ENCODE results near the gene LCAT.
"Not testable (repeated sequence)": the region's sequence is repeated elsewhere in the genome, so short reads cannot be mapped to it uniquely, and the experiment has no call there.

The LCAT gene

DNA sequence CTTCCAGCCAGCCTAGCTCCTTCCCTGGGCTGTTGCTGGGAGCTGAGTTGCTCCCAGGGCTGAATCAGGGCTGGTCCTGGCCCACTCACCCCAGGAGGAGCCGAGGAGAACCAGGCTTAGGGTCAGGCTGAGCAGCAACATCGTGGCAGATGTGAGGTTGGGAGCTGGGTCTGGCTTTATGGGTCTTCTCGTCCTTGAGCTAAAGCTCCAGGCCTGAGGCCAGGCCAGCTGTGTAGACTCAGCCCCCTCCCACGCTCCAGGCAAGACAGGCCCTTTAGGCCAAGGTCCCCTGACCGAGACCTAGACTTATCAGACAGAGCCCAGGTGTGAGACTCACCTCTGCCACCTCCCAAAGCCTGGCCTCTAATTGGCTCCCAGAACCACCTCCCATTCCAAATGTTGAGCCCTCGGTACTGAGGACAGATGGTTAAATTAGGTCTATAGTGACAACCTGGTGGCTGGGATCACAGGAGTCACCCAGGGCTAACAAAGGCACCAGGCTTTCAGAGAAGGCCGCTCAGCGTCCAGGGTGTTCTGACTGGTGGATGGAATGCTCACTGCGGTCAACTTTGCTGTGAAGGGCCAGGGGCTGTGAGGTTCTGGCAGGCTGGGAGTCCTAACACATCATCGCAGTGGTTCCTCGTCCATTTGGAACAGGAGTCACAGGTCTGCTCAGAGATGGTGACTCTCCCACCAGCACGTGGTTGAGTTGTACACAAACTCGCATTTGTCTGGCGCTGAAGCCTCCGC, 12.0 kb downstream of the LCAT start, which contains the start of gene CTRL:
Gene CTRL (minus strand): TSS at position 151 of the 750 bp plus-strand sequence. CDS start 10 bp downstream, at position 141.
- DNase-seq = no peak

DNA sequence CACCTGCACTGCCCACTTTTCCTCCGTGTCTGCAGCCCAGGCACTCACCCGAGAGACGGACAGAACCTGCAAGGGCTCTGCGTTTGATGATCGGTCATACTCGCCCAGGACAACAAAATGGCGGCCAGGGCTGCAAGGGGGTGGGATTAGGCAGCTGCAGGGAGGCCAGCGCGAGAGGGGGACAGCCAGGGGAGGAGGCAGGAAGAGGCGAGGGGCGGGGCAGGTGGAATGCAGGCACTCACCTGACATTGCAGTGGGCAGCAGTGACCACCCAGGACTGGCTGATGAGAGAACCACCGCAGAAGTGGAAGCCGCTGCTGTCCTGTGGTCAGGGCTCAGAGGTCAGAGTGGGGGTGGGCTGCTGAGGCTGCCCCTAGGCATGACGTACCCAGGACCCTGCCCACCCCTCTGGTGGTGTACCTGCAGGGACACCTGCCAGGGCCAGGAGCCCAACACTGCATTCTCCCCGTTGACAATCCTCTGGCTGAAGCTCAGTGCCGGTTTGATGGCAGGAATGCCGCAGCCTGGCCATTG, 13.2 kb downstream of the LCAT start:
- DNase-seq = no peak

DNA sequence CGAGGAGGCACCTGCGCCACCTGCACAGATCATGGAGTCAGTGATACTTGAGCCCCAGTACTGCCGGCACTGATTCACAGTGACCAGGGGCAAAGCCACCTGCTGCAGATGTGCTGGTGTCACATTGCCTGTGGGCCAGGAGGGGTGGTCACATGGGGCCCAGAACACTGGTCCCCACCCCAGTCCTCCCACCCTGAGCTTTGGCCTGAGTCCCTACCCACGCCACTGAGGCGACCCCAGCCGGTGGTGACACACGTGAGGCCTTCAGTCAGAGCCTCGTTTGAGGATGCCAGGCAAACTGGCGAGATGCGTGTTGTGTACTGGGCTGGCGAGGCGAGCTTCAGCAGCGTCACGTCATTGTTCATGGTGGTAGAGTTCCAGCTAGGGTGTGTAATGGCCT, 13.7 kb downstream of the LCAT start:
- no peak for DNase-seq

DNA sequence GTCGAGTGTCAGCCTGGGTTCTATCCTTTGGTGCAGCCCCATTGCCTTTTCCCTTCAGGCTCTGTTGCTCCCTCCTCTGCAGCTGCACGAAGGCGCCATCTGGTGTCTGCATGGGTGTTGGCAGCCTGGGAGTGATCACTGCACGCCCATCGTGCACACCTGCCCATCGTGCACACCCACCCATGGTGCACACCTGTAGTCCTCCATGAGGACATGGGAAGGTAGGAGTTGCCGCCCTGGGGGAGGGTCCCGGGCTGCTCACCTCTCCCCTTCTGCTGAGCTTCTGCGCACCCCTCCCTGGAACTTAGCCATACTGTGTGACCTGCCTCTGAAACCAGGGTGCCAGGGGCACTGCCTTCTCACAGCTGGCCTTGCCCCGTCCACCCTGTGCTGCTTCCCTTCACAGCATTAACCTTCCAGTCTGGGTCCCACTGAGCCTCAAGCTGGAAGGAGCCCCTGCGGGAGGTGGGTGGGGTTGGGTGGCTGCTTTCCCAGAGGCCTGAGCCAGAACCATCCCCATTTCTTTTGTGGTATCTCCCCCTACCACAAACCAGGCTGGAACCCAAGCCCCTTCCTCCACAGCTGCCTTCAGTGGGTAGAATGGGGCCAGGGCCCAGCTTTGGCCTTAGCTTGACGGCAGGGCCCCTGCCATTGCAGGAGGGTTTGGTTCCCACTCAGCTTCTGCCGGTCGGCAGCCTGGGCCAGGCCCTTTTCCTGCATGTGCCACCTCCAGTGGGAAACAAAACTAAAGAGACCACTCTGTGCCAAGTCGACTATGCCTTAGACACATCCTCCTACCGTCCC, 15.2 kb downstream of the LCAT start:
- DNase-seq = peak; percentile 81

DNA sequence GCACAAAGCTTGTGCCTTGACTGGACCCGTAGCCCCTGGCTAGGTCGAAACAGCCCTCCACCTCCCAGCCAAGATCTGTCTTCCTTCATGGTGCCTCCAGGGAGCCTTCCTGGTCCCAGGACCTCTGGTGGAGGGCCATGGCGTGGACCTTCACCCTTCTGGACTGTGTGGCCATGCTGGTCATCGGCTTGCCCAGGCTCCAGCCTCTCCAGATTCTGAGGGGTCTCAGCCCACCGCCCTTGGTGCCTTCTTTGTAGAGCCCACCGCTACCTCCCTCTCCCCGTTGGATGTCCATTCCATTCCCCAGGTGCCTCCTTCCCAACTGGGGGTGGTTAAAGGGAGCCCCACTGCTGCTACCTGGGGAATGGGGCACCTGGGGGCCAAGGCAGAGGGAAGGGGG, 15.8 kb downstream of the LCAT start:
- no peak for DNase-seq

DNA sequence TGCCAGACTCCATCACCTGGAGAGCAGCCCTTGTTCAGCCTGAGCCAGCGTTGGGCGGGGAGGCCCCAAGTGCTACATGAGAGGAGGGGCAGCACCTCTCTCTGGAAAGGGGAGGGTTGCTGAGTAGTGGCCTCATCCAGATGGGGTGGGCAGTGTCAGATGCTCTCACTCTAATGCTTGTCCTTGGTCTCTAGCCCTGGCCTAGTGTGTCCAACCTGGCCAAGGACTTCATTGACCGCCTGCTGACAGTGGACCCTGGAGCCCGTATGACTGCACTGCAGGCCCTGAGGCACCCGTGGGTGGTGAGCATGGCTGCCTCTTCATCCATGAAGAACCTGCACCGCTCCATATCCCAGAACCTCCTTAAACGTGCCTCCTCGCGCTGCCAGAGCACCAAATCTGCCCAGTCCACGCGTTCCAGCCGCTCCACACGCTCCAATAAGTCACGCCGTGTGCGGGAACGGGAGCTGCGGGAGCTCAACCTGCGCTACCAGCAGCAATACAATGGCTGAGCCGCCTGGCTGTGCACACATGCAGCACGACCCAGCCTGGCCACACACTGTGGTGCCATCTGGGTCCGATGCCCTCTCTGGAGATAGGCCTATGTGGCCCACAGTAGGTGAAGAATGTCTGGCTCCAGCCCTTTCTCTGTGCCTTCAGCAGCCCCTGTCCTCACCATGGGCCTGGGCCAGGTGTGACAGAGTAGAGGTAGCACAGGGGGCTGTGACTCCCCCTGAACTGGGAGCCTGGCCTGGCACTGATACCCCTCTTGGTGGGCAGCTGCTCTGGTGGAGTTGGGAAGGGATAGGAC, 16.6 kb downstream of the LCAT start:
- DNase-seq = no peak

DNA sequence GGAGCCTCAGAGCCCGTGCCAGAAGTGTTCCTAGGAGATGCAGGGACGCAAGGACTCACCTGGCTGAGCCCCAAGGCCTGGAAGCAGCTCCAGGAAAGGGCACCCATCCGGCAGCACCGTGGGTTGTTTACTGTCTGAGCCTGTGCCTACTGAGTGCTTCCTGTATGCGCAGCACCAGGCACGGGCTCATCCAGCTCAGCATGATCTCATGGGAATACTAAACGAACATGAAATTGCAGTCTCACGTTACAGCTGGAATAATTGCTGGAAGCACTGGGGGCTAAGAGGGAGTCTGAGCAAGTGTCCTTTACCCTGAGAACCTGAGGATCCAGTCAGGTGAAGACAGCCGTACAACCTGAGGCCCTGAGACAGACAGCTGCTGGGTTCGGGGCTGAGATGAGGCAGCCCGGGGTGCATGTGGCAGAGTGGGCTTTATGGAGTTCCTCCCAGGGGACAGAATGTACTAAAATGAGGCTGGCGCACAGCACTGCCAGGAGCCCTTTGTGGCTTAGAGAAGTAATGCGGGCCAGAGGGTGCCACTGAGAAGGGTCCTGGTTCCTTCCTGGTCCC, 17.7 kb downstream of the LCAT start:
- no peak for DNase-seq

DNA sequence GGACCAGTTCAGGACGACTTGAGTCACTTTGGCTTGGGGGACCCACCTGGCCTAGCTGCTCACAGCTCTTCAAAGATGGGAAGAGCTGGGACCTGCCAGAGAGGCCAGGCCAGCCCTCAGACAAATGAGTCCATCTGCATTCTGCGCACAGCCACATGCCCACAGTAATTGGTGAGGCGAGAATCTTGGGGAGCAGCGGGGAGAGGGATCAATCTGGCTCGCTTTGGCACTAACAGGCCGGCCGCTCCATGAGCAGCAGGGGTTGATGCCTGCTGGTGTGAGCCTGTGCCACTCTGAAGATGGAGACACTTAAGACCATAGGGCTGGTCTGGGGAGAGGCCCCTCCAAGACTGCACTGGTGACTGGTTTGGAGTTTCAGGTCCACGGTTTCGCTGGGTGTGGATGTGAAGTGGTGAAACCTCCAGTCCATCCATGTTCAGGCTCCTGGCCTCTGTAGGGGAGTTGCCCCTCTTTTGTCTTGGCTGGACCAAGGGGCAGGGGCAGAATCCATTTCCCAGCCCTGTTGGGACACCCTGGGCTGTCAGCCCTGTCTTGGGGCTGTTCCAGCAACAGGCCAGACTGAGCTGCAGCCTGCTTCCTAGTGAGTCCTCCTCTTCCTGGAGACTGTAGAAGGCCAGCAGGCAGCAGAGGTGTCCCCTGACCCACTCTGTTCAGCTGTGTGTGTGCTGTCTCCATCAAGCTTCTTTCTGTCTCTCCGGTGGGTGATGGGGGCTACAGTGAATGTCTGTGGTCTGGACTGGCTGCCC, 19.6 kb downstream of the LCAT start:
- no peak for DNase-seq

DNA sequence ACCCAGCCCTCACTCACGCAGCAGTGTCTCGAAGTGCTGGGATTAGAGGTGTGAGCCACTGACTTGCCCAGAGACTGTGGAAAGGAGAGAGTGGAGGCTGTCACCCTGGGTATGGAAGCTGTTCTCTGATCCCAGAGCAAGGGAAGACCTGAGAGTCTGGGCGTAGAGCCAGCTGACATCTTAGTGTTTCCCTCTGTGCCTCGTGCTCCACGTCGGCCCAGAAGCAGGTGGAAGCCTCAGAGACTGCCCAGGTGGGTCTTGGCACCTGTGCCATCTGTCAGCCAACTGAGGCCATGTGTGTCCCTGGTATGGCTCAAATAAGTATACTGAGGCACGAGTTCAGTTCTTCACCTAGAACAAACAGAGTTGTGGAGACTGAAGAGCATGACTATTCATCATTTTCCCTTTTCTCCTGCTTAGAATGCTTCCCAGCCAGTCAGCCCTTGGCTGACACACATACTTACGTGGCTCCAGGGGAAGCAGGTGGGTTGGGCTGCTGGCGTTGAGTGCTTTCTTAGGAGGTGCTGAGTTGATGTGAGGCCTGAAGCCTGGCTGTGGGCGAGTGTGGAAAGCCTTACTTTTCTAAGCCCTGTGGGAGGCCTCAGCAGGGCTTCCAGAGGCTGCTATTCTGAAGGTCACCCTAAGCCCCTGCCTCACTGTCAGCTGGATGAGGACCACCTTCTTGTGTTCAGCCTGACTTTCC, 20.4 kb downstream of the LCAT start:
- no peak for DNase-seq

DNA sequence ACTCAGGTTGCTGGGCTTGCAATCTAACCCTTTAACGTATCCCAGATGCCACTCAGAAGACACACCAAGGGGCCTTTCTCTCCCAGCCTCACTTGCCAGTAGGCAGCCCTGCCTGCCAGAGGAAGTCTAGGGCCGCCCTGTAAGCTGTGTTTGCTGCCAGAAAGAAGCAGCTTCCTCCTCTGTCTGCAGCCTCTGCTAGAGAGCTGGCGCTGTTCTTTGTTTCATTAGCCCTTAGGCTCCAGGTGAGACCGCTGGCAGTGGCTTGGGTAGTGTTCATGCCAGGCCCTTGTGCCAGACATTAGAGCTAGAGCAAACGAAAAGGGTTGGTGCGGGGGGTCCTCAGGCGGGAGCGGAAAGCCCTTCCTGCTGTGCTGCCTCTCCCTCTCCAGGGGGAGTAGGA, 21.2 kb downstream of the LCAT start:
- no peak for DNase-seq

DNA sequence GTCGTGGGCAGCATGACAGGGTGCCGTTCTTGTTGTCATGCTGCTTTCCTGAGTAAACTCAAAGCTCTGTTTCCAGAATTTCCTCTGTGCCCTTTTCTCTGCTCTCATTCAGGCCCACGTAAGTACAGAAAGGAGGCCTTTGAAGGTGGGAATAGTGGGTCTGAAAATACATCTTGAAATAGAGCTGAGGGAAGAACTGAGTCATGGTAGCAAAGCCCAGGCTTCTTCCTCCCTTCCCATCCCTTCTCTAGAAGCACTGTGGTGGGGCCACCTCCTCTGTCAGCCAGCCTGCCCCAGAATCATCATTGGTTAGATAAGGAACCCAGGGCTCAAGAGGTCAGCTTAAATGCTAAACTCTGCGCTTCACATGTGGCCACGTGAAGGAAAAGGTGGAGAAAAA, 21.7 kb downstream of the LCAT start:
- DNase-seq = no peak

DNA sequence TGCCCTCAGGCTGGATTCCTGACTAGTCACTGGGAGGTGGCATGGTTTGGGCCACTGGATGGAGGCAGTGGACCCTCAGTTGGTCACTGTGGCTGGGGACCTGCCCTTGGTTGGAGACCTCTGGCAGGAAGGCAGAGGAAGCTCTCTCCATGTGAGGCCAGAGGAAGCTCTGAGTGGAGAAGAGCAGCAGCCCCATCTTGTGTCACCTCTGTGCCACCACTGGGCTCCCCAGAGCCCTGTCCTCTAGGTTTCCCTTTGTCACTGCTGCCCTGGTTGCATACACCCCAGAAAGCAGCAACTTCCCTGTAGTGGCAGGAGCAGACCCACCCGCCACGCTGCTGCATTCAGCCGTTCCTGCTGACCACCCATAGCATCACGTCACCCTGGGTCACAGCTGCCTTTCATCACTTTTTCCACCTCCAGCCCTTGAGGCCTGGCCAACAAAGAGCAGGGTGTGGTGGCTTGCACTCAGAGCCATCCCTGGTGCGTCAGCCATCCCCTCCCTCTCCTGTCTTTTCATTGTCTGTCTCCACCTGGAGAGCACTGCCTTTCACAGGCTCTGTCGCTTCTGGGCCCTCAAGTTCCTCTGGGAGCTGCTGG, 24.2 kb downstream of the LCAT start:
- DNase-seq = no peak

DNA sequence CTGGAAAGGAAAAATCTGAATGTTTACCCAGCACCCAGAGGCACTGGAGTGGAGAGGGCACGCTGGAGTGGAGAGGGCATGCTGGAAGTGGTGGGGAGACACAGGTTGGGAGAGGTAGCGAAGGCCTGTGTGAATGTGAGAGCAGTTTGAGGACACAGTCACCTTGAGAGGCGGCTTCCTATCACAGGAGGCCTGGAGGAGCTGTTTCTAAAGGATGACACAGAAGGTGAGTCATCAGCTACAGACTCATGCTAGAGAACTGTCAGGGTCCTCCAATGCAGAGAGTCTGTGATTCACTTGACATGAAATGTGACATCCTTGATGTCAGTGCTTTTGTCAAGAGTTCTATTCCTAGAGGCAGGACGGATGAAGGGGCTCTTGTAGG, 26.1 kb downstream of the LCAT start:
- DNase-seq = peak; percentile 42

DNA sequence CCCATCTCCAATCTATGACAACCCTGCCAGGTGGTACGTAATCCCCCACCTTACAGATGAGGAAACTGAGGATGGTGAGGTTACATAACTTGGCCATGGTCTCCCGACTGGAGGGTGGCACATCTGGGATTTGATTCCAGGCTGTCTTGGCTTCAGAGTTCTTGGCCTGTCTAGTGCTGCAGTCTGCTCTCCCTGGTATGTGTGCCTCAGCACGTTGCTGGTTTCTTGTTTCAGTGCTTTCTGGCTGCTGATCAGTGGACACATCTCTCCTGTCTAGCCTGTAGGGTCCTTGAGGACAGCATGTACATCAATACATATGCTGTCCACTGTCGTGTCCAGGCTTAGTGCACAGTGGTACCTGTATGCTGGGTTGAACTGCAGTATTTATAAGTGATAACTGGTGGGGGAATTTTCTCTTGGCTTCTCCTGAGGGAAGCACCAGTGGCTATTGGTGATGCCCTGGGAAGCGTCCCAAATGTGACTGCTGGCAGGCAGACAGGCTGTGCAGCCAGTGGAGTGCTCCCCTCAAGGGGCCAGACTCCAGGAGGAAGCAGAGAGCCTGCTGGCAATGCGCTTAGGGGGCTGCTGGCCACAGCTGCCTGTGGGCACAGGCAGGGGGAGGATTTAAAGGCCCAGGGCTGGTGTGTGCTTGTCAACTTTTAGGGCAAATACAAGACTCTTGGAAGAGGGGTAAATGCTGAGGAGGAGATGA, 26.6 kb downstream of the LCAT start:
- no peak for DNase-seq

DNA sequence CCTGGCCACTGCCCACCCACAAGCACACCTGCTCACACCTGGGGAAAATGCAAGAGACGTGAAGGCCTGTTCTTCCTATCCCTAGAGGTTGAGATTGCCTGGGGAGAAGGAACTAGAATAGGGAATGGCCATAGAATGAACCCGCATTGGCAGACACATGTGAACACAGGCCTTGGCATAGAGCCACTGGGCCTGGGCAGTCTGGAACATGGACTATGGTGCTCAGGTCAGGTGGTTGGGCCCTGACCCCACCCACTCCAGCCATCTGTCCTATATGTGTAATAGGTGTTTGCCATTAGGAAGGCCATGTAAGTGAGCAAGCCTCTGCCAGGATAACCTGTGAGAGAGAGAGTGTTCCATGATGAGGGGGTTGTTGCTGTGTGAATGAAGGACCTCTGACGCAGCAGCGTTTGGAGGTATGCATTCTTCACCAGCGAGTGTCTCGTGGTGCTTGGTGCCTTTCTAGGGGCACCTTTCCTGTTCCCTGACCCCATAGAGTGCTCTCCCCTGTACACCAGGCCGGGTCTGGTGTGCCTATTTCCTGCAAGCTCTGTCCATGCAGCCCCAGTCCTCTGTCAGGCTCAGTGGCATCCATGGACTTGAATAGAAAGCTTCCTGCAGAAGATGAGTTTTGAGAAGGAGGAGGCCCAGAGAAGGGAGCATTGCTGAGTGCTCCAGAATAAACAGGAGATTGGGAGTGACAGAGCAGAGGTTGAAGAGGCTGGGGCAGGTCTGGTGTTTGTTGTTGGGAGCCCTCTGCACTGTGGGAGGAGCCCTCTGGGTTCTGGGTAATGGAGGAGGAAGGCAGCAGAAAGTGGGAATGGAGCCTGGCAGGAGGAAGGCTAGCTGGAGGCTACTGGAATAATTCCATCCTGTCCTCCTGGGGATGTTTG, 27.8 kb downstream of the LCAT start:
- no peak for DNase-seq

DNA sequence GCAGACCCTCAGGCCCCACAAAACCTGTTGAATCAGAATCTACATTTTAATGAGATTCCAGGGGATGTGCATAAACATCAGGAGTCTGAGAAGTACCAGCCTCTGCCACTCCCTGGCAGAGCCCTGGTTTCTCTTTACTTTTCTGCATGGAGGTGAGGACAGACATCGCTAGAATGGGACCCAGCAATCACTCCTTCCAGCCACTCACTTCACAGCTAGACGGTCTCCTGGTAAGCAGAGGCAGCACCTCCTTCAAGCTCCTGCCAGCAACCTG, 28.5 kb downstream of the LCAT start:
- not testable (repeated sequence) for DNase-seq

DNA sequence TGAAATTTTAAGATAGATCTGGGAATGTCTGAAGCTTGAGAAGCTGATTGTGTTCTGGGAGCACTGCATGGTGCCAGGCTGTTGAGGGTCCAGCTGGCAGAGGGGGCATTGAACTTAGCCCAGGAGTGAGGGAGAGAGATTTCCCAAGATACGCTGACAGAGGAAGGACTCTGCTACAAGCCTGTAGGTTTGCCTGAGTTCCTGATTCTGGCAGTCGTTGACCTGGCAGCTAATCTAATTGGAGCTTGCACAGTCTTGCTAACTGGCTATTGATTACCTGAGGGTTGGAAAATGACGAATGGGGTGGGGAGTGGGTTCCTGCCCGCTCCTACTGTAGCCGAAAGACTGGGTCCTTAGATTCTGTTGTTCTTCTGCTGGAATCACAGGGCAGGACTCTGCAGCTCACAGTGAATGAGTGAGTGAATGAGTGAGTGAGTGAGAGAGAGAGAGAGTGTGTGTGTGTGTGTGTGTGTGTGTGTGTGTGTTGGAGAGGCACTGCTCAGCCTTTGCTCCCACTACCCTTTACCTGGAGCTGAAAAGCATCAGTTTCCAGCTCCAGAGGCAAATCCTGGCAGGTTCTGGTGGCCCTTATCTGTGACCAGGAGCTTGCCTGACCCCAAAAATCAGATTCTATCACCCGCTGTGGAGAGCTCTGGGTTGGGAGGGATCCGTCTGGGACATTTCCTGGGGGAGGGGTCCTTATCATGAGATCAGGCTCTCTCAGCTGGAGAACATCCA, 29.0 kb downstream of the LCAT start:
- DNase-seq = no peak

DNA sequence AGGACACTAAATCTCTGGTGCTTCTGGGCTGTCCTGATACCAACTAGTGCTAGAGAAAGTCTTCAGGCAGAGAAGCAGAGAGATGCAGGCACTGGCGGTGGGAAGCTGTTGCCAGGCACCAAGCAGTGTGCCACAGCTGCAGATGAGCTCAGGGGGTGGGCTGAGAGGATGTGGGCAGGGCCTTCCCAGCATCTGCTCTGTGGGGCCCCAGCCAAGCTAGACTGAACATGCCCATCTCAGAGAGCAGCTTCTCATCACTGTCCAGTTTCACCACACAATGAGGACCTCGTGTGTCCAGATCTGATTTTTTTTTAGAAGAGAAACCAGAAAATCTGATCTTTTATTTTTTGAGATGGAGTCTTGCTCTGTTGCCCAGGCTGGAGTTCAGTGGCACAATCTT, 33.8 kb downstream of the LCAT start:
- no peak for DNase-seq

All from CD4-positive, alpha-beta T cell treated with Interleukin-6 for 4 hours (primary cell).